NCI-H524 treated with DMSO at 0.1 percent for 48 hours (cell line): ENCODE results near the gene PLIN1.

Experiments used
- DNase-seq: peaks from one replicate; lab custom pipeline; 2025; lab: John Stamatoyannopoulos, UW

PLIN1 gene

DNA sequence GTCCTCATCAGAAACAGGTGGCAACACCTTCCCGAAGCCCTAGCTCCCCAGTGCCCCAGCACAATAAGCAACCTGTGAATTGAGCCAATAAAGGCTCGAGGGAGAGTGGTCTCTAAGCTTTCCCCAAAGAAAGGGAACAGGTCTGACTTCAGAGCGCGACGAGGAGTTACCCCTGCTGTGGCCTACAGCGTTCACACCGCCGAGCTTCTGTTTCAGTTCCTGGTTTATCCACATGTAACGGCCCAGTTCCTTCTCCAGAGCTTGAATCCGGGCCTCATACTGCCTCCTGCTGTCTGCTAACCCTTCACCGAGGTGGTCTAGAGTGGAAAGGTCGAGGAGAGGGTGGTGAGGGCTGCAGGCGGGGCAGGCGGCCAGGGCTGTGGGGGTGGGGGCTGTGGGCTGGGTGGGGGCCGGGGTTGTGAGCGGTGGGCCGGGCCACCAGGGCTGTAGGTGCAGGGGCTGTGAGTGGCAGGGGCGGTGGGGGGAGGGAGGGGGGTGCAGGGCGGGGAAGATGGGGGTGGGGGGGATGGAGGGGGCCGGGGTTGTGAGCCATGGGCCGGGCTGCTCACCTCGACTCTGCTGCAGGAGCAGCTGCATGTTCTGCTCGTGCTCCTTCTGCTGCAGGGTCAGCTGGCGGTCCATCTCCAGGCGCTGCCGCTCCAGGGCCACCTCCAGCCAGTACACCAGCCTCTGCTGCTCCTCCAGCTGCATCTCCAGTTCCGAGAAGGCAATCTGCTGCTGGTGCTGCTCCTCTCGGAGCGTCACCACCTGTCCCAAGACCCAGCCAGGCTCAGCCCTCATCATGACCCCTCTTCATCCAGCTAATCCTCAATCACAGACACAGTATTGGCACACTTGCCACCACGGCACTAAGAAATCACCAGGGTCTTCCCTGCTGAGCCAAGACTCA lies 50.1 kb downstream of the PLIN1 start:
- no peak for DNase-seq

GRCh38 chr15:89628301-89628700 lies 50.9 kb downstream of the PLIN1 start:
- no peak for DNase-seq

- no peak for DNase-seq
These were observed 51.8 kb downstream of the PLIN1 start for GRCh38 chr15:89627256-89627970.

DNA sequence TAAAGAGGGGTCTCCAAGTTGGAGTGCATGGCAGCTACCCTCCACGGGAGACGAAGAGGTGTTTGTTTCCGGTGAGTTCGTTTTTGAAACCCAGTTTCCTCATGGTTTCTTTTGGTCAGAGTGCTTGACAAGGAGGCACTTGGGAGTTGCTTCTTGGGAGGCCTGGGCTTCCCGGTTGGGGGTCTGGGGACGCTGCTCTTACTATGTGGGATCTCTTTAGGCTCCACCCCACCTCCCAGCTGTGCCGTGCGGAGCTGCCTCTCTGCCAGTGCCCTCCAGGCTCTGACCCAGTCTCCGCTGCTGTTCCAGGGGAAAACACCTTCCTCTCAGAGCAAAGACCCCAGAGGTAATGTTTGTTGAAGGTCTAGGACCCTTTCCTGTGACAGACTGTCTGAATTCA lies 53.5 kb downstream of the PLIN1 start:
- no peak for DNase-seq

DNA sequence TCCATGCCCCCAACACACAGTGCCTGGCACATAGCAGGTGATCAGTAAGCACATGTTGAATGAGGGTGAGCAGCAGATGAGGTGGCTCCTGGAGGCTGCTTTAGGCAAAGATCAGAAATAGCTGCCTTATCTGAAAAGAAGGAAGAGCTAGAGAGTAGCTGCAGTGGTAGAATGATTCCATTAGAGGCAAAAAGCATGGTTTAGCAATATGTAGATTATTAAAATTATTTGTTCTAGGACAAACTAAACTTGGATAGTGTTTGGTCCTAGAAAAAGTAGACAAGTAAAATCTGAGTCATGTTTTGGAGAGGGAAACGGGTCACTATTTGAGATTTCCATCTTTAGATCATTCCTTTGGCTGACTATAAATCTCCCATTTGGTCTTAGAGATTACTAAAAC lies 56.0 kb downstream of the PLIN1 start:
- DNase-seq, result no peak

- DNase-seq, result no peak
These were observed 57.6 kb downstream of the PLIN1 start for GRCh38 chr15:89621547-89621946.

GRCh38 chr15:89616228-89616627 lies 62.9 kb downstream of the PLIN1 start:
- DNase-seq, result no peak

- no peak for DNase-seq
These were observed 64.0 kb downstream of the PLIN1 start for GRCh38 chr15:89615135-89615534.
